GM12891 (cell line): ENCODE measurements around the gene CRTC3.
"Not testable (repeated sequence)": the region's sequence is repeated elsewhere in the genome, so short reads cannot be mapped to it uniquely, and the experiment has no call there.

Experiments used
- DNase-seq: peaks from one replicate; pipeline ENCODE4 v3.0.0; 2011; ENCODE audit warnings: low spot score; ENCODE audit not compliant: insufficient read length
- FAIRE-seq: peaks from 2 replicates; lab custom pipeline; 2011; peaks lifted over from hg19 to GRCh38; lab: Jason Lieb, UNC
- PAX5 ChIP-seq: IDR thresholded peaks from 2 replicates; pipeline ENCODE4 v1.6.1; 2011; ENCODE audit warnings: low read length, moderate library complexity, mild to moderate bottlenecking; ENCODE audit not compliant: insufficient read depth, severe bottlenecking
- POLR2A ChIP-seq: IDR thresholded peaks from 2 replicates; pipeline ENCODE4 v1.6.1; 2011; ENCODE audit warnings: low read depth, low read length, control low read depth
- POLR2AphosphoS5 ChIP-seq: IDR thresholded peaks from 2 replicates; pipeline ENCODE4 v1.6.1; 2011; ENCODE audit warnings: low read depth, low read length, control low read depth
- POU2F2 ChIP-seq: IDR thresholded peaks from 2 replicates; pipeline ENCODE4 v1.6.1; 2011; ENCODE audit warnings: low read depth, mild to moderate bottlenecking, control low read depth, low read length, moderate library complexity
- SPI1 ChIP-seq: IDR thresholded peaks from 2 replicates; pipeline ENCODE4 v1.6.1; 2011; ENCODE audit warnings: low read depth, low read length, control low read depth
- TAF1 ChIP-seq: IDR thresholded peaks from 2 replicates; pipeline ENCODE4 v1.6.1; 2011; ENCODE audit warnings: low read depth, low read length, control low read depth

The CRTC3 gene

DNA sequence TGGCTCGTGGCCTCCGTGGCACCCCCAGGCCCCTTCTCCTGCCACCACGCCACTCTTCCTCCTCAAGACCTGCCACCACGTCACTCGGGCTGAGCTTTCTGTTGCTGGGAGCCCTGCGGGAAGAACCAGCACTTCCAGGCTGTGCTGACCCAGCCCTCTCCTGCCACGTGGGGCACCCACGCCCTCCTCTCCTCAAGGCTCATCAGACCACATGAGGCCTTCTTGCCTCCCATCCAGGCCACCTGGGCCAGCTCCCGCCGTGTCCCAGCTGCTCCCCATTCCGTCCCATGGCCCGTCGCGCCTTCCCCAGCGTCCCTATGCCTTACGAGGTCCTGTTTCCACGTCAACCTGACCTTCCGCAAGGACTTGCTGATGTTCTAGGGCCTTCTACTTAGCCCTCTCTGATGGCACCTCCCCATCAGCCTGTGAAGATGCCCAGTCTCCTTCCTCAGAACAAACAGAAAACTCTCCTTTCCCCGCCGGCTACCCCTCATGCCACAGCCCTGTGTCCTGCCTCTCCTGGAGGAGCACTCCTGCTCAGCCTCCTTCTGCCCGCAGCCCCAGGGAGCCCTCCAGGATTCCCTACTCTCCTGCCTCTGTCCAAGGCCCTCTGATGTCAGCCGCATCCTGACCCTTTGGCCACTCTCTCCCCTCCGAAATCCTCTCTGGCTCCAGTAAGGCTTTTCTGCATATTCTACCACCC is 116.3 kb downstream of the CRTC3 start:
- no peak for TF ChIP-seq TAF1
- TF ChIP-seq POU2F2, result no peak
- no peak for TF ChIP-seq PAX5
- TF ChIP-seq POLR2A, result no peak
- no peak for TF ChIP-seq POLR2AphosphoS5
- no peak for TF ChIP-seq SPI1
- no peak for FAIRE-seq
- DNase-seq, result no peak

GRCh38 chr15:90646662-90647305 is 117.1 kb downstream of the CRTC3 start:
- FAIRE-seq (no peak), DNase-seq (no peak)
- TF ChIP-seq POLR2AphosphoS5 (no peak), SPI1 (no peak), POLR2A (no peak), PAX5 (no peak), TAF1 (no peak), POU2F2 (no peak)

GRCh38 chr15:90647326-90647725 is 117.6 kb downstream of the CRTC3 start:
- no peak for FAIRE-seq
- DNase-seq, result no peak
- TF ChIP-seq POU2F2 (no peak), SPI1 (no peak), PAX5 (no peak), POLR2A (no peak), POLR2AphosphoS5 (no peak), TAF1 (no peak)

GRCh38 chr15:90648137-90649070 is 118.7 kb downstream of the CRTC3 start:
- DNase-seq (no peak), FAIRE-seq (peak; percentile 81)
- TF ChIP-seq SPI1 (0 out of 2 replicates have a peak, but pooled peaks have one; percentile 3), POU2F2 (0 out of 2 replicates have a peak, but pooled peaks have one; percentile 35), POLR2AphosphoS5 (no peak)

DNA sequence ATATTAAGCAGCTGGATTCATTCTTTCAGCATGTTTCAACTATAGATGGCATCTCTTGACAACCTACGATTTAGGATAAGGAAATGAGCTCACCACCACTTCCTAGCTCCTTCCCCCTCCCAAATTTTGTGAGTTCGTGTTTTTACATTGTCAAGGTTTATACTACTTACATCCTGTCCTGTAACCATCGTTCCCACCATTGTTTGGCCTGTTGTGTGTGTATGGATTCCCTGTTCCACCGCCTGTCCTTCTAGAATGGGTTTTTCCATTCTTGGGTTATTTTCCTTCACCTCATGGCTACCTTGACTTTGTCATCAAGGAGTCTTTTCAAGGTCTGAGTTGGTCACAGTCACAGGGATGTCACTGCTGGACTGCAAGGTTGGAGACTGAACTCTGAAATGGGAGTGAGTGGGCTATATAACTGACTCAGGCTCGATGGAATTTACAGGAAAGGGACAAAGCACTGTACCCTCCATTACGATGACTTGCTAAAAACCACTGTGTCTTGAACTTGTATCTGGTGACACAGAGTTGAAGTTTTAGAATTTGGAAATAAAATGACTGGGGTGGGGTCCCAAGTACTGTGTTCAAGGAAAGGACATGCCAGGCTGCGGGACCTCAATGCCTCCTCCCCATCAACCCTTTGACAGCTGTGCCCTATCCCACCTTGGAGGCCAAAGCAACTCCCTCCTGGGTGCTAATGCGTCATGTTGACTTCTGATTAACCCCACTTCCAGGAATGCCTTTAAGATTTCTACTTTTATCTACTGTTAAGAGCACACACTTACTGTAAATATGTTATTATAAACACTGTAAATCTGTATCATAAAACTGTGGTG is 120.6 kb downstream of the CRTC3 start:
- DNase-seq (no peak), FAIRE-seq (peak; percentile 88)
- TF ChIP-seq TAF1 (no peak), PAX5 (no peak), POLR2AphosphoS5 (no peak)

- no peak for TF ChIP-seq POU2F2
- no peak for TF ChIP-seq TAF1
- TF ChIP-seq POLR2AphosphoS5, result no peak
- TF ChIP-seq SPI1, result no peak
- no peak for TF ChIP-seq POLR2A
- TF ChIP-seq PAX5, result no peak
- DNase-seq, result no peak
- no peak for FAIRE-seq
These were observed 121.4 kb downstream of the CRTC3 start for GRCh38 chr15:90650956-90651689.

DNA sequence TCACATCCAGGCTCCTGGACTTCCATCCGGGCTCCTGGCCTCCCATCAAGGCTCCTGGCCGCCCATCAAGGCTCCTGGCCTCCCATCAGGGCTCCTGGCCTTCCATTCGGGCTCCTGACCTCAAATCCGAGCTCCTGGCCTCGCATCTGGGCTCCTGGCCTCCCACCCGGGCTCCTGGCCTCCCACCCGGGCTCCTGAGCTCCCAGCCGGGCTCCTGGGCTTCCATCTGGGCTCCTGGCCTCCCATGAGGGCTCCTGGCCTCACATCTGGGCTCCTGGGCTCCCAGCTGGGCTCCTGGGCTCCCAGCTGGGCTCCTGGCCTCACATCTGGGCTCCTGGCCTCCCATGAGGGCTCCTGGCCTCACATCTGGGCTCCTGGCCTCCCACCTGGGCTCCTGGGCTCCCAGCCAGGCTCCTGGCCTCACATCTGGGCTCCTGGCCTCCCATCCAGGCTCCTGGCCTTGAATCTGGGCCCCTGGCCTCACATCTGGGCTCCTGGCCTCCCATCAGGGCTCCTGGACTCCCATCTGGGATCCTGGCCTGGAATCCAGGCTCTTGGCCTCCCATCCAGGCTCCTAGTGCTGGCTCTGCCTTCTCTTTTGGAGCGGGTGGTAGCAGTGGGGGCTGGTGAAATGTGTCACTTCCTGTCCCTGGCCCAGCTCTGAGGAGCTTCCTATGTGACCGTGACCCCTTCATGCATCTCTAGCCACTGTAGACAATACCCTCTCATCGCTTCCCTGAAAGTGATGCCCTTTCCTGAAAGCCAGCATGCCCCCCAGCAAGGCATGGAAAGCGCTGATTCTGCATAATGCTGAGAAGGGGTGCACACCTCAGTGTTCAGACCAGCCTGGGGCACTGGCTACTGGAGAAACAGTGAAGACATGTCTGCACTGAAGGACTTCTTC is 124.8 kb downstream of the CRTC3 start:
- no peak for TF ChIP-seq POLR2AphosphoS5
- TF ChIP-seq SPI1, result peak; percentile 61
- no peak for DNase-seq
- peak; percentile 41 for FAIRE-seq

- DNase-seq, result not testable (repeated sequence)
- peak; percentile 32; the same call in 1 of the 2 replicates for TF ChIP-seq POU2F2
- 0 out of 2 replicates have a peak, but pooled peaks have one; percentile 8 for TF ChIP-seq POLR2A
These were observed 127.9 kb downstream of the CRTC3 start for GRCh38 chr15:90657520-90658172.

More at GRCh38 chr15:90657520-90658172, 127.9 kb downstream of the CRTC3 start:
- FAIRE-seq, result peak; percentile 86
